GM18861 (cell line): ENCODE data around the gene MBNL2.

Experiments
- ATAC-seq: cut with Tn5 transposase; IDR thresholded peaks from one replicate; pipeline ENCODE4 v1.9.1; 2021; ENCODE audit not compliant: unreplicated experiment

Gene MBNL2

GRCh38 chr13:97289514-97290298 is 67.6 kb downstream of the MBNL2 start:
- ATAC-seq = no peak

- no peak for ATAC-seq
Observed at GRCh38 chr13:97295283-97296182, 73.4 kb downstream of the MBNL2 start.

- ATAC-seq = no peak
Observed at GRCh38 chr13:97296740-97297139, 74.6 kb downstream of the MBNL2 start.

GRCh38 chr13:97298816-97299215 is 76.7 kb downstream of the MBNL2 start:
- no peak for ATAC-seq

- ATAC-seq = no peak
Observed at GRCh38 chr13:97300871-97301270, 78.7 kb downstream of the MBNL2 start.

- ATAC-seq = no peak
Observed at GRCh38 chr13:97301382-97302095, 79.4 kb downstream of the MBNL2 start.

- no peak for ATAC-seq
Observed at GRCh38 chr13:97302611-97303010, 80.5 kb downstream of the MBNL2 start.

- ATAC-seq = no peak
Observed at GRCh38 chr13:97306106-97306505, 84.0 kb downstream of the MBNL2 start.

- ATAC-seq = no peak
Observed at GRCh38 chr13:97306645-97307044, 84.5 kb downstream of the MBNL2 start.

- no peak for ATAC-seq
Observed at GRCh38 chr13:97307118-97307881, 85.2 kb downstream of the MBNL2 start.

- ATAC-seq = no peak
Observed at GRCh38 chr13:97307882-97308624, 85.9 kb downstream of the MBNL2 start.

- ATAC-seq = no peak
Observed at GRCh38 chr13:97308735-97309429, 86.7 kb downstream of the MBNL2 start.

- ATAC-seq = no peak
Observed at GRCh38 chr13:97310809-97311436, 88.8 kb downstream of the MBNL2 start.

GRCh38 chr13:97311956-97312355 is 89.8 kb downstream of the MBNL2 start:
- no peak for ATAC-seq

GRCh38 chr13:97313551-97314260 is 91.6 kb downstream of the MBNL2 start:
- no peak for ATAC-seq

GRCh38 chr13:97316390-97316789 is 94.3 kb downstream of the MBNL2 start:
- no peak for ATAC-seq

- ATAC-seq = no peak
Observed at GRCh38 chr13:97317933-97318332, 95.8 kb downstream of the MBNL2 start.

- peak; percentile 48 for ATAC-seq
Observed at GRCh38 chr13:97318532-97318931, 96.4 kb downstream of the MBNL2 start.
